HepG2 (cell line): ENCODE measurements around the gene DNASE1. TPM values are rescaled to one million over a fixed set of nuclear protein-coding genes. Genes with fewer than 3 reads are reported as not detected.

Experiments used
- ATAC-seq: fragments of 200-7000 bp; cut with Tn5 transposase; 3 replicates; pipeline ENCODE4 v1.9.1; 2020; ENCODE audit warnings: mild to moderate bottlenecking, moderate library complexity
- BruUV-seq: library from RNA; stranded (reverse); fragments of 400-500 nt; replicated peaks from 2 replicates; lab custom pipeline; 2021; lab: Mats Ljungman, UMichigan
- CTCF ChIA-PET: fragments of 300-600 bp; formaldehyde crosslinking; extraction: SDS; loops from one replicate; lab custom pipeline; 2021; ENCODE audit warnings: low total read pairs, inconsistent platforms, low intra/inter-chr PET ratio; lab: Yijun Ruan, JAX
- POLR2A ChIA-PET: fragments of 350-600 bp; sonication (Branson Sonifier 250); formaldehyde crosslinking; loops from one replicate; lab custom pipeline; 2020; ENCODE audit warnings: antibody characterized with exemption, inconsistent platforms; lab: Yijun Ruan, JAX
- DNase-seq: peaks from one replicate; pipeline ENCODE4 v3.0.0-alpha.2; 2015; ENCODE audit warnings: low spot score
- FAIRE-seq: peaks from 3 replicates; lab custom pipeline; 2011; peaks lifted over from hg19 to GRCh38; lab: Jason Lieb, UNC
- H2AFZ ChIP-seq: one replicate; pipeline ENCODE4 v1.6.1; 2011; ENCODE audit warnings: low read length, inconsistent platforms
- H3K27ac ChIP-seq: fragments of 300-600 bp; 3 replicates; pipeline ENCODE4 v1.8.0; 2011; ENCODE audit warnings: mixed run types, mild to moderate bottlenecking, mixed read lengths, low read length, inconsistent platforms; ENCODE audit not compliant: insufficient read depth; ENCODE audit errors: extremely low read length
- H3K27me3 ChIP-seq, 2 experiments: fragments of 200-600 bp in 1 of 2; 2 replicates in 1 of 2; 3 replicates in 1 of 2; pipeline versions ENCODE4 v1.6.0 to v1.8.0; 2011; ENCODE audit warnings: low read length in 2 of 2, mild to moderate bottlenecking in 2 of 2, moderate library complexity in 2 of 2, inconsistent platforms in 1 of 2; ENCODE audit not compliant: insufficient read depth in 2 of 2, control insufficient read depth in 1 of 2
- H3K36me3 ChIP-seq, 2 experiments: fragments of 200-600 bp in 1 of 2; replicated peaks in 1 of 2; 2 replicates in 1 of 2; 3 replicates in 1 of 2; pipeline versions ENCODE4 v1.5.1 to v1.8.0; 2011; ENCODE audit warnings: low read length in 2 of 2, inconsistent platforms in 1 of 2; ENCODE audit not compliant: insufficient read depth in 2 of 2, control insufficient read depth in 1 of 2
- H3K4me1 ChIP-seq: 2 replicates; pipeline ENCODE4 v1.5.1; 2012; ENCODE audit warnings: low read length, inconsistent platforms; ENCODE audit not compliant: insufficient read depth
- H3K4me2 ChIP-seq: 2 replicates; pipeline ENCODE4 v1.6.0; 2011; ENCODE audit warnings: low read depth, low read length, inconsistent platforms
- H3K4me3 ChIP-seq, 3 experiments: fragments of 200-600 bp in 1 of 3; sonication (generic), shearing (Covaris generic) in 1 of 3; replicated peaks in 1 of 3; 2 replicates each; pipeline ENCODE4 v1.5.1; 2011 to 2016; ENCODE audit warnings: low read length in 3 of 3, inconsistent platforms in 2 of 3, low read depth in 2 of 3, mild to moderate bottlenecking in 2 of 3, control low read depth in 1 of 3, mixed read lengths in 1 of 3; ENCODE audit not compliant: insufficient read depth in 1 of 3
- H3K79me2 ChIP-seq: one replicate; pipeline ENCODE4 v1.6.1; 2011; ENCODE audit warnings: low read length, inconsistent platforms; ENCODE audit not compliant: insufficient read depth
- H3K9ac ChIP-seq: 2 replicates; pipeline ENCODE4 v1.6.0; 2011; ENCODE audit warnings: mild to moderate bottlenecking, low read depth, low read length, inconsistent platforms; ENCODE audit not compliant: insufficient read depth
- H3K9me3 ChIP-seq: 2 replicates; pipeline ENCODE4 v1.5.1; 2012; ENCODE audit warnings: mild to moderate bottlenecking, low read length
- H4K20me1 ChIP-seq: 2 replicates; pipeline ENCODE4 v1.6.0; 2011; ENCODE audit warnings: inconsistent platforms, mild to moderate bottlenecking, low read length, moderate library complexity; ENCODE audit not compliant: insufficient read depth
- FOXM1 ChIP-seq: sonication (generic); formaldehyde crosslinking; IDR thresholded peaks from 2 replicates; pipeline ENCODE4 v1.5.0; 2020; ENCODE audit warnings: missing genetic modification reagents
- GZF1 ChIP-seq: sonication (generic); formaldehyde crosslinking; IDR thresholded peaks from 2 replicates; pipeline ENCODE4 v1.5.1; 2020; ENCODE audit warnings: mild to moderate bottlenecking, missing genetic modification reagents
- MAFF ChIP-seq: IDR thresholded peaks from 2 replicates; pipeline ENCODE4 v1.6.1; 2011; ENCODE audit warnings: low read depth, low read length, improper control_type of control experiment
- MAFK ChIP-seq, 2 experiments: IDR thresholded peaks in 1 of 2; conservative IDR thresholded peaks in 1 of 2; 2 replicates each; pipeline ENCODE4 v1.6.1; 2011; ENCODE audit warnings: improper control_type of control experiment in 2 of 2, low read length in 2 of 2
- SMAD9 ChIP-seq: sonication (generic); formaldehyde crosslinking; IDR thresholded peaks from 2 replicates; pipeline ENCODE4 v1.5.1; 2020; ENCODE audit warnings: mild to moderate bottlenecking, missing genetic modification reagents
- ZXDC ChIP-seq: sonication (generic); formaldehyde crosslinking; IDR thresholded peaks from 2 replicates; pipeline ENCODE4 v1.5.0; 2020; ENCODE audit warnings: mild to moderate bottlenecking, missing genetic modification reagents
- WGBS: methylation state at CpG from one replicate; pipeline ENCODE4 v1.1.6; 2017; ENCODE audit warnings: low lambda C conversion rate; 5-methylcytosine and 5-hydroxymethylcytosine counted together
- in situ Hi-C: cut with HindIII; loops from 2 replicates; pipeline ENCODE4 v1.10.0; 2017; ENCODE audit warnings: low pct_unique_long_range_greater_than_20kb; ENCODE audit not compliant: extremely low pct_ligation_motif_present
- intact Hi-C: fragments of 100-400 bp; cut with micrococcal nuclease; formaldehyde crosslinking; loops from one replicate; pipeline ENCODE4 v1.10.0; 2022; ENCODE audit not compliant: unreplicated experiment
- polyA plus RNA-seq, 8 experiments: library from polyadenylated mRNA; depleted of rRNA in 3 of 8; stranded (reverse) in 7 of 8; unstranded in 1 of 8; fragments of >200 nt; fragmentation: Illumina TruSeq in 4 of 8; extraction: Trizol in 4 of 8; gene quantifications; 2 replicates each; pipeline versions ENCODE4 v1.2.1 to v1.2.3, GENCODE V29; 2011 to 2016; ENCODE audit warnings: low read depth in 4 of 8, missing spikeins in 1 of 8, mixed read lengths in 1 of 8; ENCODE audit not compliant: insufficient read depth in 1 of 8
- total RNA-seq, 5 experiments: library from RNA; depleted of rRNA; stranded (reverse); fragments of >200 nt; fragmentation: Illumina TruSeq; extraction: Trizol; gene quantifications; 2 replicates each; pipeline ENCODE4 v1.2.3, GENCODE V29; 2016; ENCODE audit warnings: low read depth in 1 of 5

DNASE1 gene
- total and polyA plus RNA-seq, 2 of the 13 experiments (the other 11 are each of a cell fraction or from before 2014, with no cell fraction given): 7.1 to 11.1 TPM

GRCh38 chr16:3668626-3669025 lies 14.1 kb downstream of the DNASE1 start:
- H3K79me2 ChIP-seq: no peaks in the 10 kb centered on the region
- ChIA-PET CTCF (no interaction called here), POLR2A (interaction anchor here (0.6 kb wide), 1 partner anchor 27 kb away, joined by 4 read pairs; no protein-coding TSS in a partner anchor)
- DNase-seq (no peak), FAIRE-seq (no peak), ATAC-seq (no peak)
- H3K4me1 ChIP-seq: no peaks in the 10 kb centered on the region
- no peak overlapping the region for H3K4me2 ChIP-seq
- H2AFZ ChIP-seq: no peak overlapping the region
- H3K9ac ChIP-seq: no peak overlapping the region
- WGBS: 94% methylated on average over 9 of the region's 11 CpGs
- no peaks in the 10 kb centered on the region for H3K9me3 ChIP-seq
- TF ChIP-seq FOXM1 (no peak), MAFF (peak; percentile 31; the same call in 1 of the 2 replicates), GZF1 (CRISPR knock-in tag) (no peak), SMAD9 (CRISPR knock-in tag) (no peak), ZXDC (CRISPR knock-in tag) (no peak), MAFK (conservative IDR thresholded peaks at IDR 0.05 in 1 of 2, IDR thresholded peaks at IDR 0.05 in 1 of 2; ENCODE audit: low read length in 2 of 2) (peak; percentile 25 to 65; a peak in 2 of 4 replicates)
- H3K4me3 ChIP-seq: no peak overlapping the region
- no peaks in the 10 kb centered on the region for H4K20me1 ChIP-seq
- BruUV-seq: no TSS peak
- intact Hi-C loops (no loop called here), in situ Hi-C loops (no loop called here)
- H3K36me3 ChIP-seq: peaks cover 20 to 72% of the 10 kb centered on the region in 2 experiments; a peak in 4 of 5 replicates
- H3K27ac ChIP-seq: no peak overlapping the region
- H3K27me3 ChIP-seq: no peaks in the 10 kb centered on the region
